Cortex of kidney (tissue), 1 donor: ENCODE measurements around the gene ADAMTS19.
"Not testable (repeated sequence)": the region's sequence is repeated elsewhere in the genome, so short reads cannot be mapped to it uniquely, and the experiment has no call there.

Experiments used
- DNase-seq: peaks from one replicate; lab custom pipeline; 2025; lab: John Stamatoyannopoulos, UW

Gene ADAMTS19, protein sequence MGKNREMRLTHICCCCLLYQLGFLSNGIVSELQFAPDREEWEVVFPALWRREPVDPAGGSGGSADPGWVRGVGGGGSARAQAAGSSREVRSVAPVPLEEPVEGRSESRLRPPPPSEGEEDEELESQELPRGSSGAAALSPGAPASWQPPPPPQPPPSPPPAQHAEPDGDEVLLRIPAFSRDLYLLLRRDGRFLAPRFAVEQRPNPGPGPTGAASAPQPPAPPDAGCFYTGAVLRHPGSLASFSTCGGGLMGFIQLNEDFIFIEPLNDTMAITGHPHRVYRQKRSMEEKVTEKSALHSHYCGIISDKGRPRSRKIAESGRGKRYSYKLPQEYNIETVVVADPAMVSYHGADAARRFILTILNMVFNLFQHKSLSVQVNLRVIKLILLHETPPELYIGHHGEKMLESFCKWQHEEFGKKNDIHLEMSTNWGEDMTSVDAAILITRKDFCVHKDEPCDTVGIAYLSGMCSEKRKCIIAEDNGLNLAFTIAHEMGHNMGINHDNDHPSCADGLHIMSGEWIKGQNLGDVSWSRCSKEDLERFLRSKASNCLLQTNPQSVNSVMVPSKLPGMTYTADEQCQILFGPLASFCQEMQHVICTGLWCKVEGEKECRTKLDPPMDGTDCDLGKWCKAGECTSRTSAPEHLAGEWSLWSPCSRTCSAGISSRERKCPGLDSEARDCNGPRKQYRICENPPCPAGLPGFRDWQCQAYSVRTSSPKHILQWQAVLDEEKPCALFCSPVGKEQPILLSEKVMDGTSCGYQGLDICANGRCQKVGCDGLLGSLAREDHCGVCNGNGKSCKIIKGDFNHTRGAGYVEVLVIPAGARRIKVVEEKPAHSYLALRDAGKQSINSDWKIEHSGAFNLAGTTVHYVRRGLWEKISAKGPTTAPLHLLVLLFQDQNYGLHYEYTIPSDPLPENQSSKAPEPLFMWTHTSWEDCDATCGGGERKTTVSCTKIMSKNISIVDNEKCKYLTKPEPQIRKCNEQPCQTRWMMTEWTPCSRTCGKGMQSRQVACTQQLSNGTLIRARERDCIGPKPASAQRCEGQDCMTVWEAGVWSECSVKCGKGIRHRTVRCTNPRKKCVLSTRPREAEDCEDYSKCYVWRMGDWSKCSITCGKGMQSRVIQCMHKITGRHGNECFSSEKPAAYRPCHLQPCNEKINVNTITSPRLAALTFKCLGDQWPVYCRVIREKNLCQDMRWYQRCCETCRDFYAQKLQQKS

GRCh38 chr5:129459777-129460671, at the start of gene ADAMTS19:
Gene ADAMTS19, plus strand, starts transcription at chr5:129460298. Its CDS starts 94 bp downstream, at chr5:129460392.
- no peak for DNase-seq

- DNase-seq, result no peak
These were observed 49.6 kb upstream of the ADAMTS19 start for GRCh38 chr5:129410488-129410887.

- DNase-seq, result no peak
These were observed 47.4 kb upstream of the ADAMTS19 start for GRCh38 chr5:129412721-129413120.

- DNase-seq, result no peak
These were observed 46.5 kb upstream of the ADAMTS19 start for GRCh38 chr5:129413570-129413969.

- no peak for DNase-seq
These were observed 40.8 kb upstream of the ADAMTS19 start for GRCh38 chr5:129419292-129419691.

- DNase-seq, result no peak
These were observed 35.1 kb upstream of the ADAMTS19 start for GRCh38 chr5:129425031-129425430.

- no peak for DNase-seq
These were observed 34.0 kb upstream of the ADAMTS19 start for GRCh38 chr5:129426071-129426470.

DNA sequence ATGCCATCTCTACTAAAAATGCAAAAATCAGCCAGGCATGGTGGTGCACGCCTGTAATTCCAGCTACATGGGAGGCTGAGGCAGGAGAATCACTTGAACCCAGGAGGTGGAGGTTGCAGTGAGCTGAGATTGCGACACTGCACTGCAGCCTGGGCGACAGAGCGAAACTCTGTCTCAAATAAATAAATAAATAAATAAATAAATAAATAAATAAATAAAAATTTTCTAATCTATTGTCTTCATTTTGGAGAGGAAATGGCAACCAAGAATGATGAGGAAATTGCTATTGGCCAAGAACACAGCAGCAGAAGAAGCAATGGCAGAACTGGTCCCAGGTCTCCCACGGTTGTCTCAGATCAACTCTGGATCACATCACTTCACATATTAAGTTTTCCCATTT, 31.5 kb upstream of the ADAMTS19 start:
- not testable (repeated sequence) for DNase-seq

- DNase-seq, result no peak
These were observed 28.7 kb upstream of the ADAMTS19 start for GRCh38 chr5:129431406-129431805.

DNA sequence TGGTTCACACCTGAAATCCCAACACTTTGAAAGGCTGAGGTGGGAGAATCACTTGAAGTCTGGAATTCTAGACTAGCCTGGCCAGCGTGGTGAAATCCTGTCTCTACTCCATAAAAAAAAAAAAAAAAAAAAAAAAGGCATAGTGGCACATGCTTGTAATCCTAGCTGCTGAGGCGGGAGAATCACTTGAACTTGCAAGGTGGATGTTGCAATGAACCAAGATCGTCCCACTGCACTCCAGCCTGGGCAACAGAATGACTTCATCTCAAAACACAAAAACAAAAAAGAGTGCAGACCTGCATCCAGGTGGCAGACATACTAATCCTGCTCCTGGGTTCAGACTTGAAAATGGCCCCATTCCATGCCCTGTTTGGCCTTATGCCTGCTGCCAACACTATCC, 21.8 kb upstream of the ADAMTS19 start:
- no peak for DNase-seq

DNA sequence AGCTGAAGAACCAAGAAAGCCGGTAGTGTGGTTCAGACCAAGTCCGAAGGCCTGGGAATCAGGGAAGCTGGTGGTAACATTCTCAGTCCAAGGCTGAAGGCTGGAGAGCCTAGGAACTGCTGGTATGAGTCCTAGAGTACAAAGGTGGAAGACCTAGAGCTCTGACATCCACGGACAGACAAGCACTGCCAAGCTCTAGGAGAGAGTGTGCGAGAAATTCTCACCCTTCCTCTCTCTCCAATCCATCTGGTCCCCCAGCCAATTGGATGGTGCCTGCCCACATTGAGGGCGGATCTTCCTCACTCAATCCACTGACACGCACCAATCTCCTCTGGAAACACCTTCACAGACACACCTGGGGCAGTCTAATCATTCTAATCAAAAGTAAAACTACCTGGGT, 19.7 kb upstream of the ADAMTS19 start:
- DNase-seq, result no peak

DNA sequence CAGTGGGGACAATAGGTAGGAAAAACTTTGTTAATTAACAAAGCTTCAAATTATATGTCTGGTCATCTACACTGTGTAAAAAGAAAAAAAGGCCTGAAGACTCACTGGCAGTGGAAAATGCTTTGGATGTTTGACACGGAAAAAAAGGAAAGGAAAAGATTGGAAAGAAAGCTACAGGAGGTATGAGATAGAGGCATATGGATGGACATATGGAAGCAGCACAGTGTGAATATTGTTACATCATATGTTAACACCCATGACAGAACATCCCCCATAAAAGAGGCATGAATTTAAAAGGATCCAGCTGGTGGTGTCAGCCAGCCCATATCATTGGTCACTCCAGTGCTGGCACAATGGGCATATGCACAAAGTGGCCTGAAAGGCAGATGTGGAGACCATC, 19.0 kb upstream of the ADAMTS19 start:
- DNase-seq, result no peak

DNA sequence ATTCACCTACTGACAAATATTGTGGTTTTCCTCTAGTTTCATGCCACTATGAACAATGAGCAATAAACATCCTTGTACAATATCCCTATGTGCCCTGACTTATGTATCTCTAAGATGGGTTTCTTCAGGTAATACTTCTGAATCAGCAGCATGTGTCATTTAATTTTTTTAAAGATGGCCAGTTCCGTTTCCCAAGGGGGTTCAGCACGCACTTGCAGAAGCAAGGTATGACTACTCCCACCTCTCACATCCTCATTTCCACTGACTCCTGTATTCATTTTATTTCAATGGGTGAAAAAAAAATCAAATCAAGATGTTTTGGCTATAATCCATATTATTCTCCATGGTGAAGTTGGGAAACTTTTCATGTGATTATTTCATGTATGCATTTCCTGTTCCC, 14.7 kb upstream of the ADAMTS19 start:
- no peak for DNase-seq

GRCh38 chr5:129447968-129448367, 12.1 kb upstream of the ADAMTS19 start:
- no peak for DNase-seq

GRCh38 chr5:129448654-129449053, 11.4 kb upstream of the ADAMTS19 start:
- no peak for DNase-seq

DNA sequence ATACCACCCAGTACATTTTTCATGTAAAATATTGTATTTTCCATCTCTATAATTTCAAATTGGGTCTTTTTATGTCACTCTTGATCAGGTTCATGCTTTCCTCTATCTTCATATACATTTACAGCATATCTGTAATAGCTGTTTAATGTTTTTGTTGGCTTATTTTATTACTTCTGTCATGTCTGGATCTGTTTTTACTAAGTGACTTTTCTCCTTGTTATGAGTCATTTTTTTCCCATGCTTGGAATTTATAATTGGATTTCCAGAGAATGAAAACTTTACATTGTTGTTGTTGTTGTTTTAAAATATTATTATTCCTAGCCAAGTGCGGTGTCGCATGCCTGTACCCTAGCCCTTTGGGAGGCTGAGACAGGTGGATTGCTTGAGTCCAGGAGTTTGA, 5.6 kb upstream of the ADAMTS19 start:
- no peak for DNase-seq

- DNase-seq, result no peak
These were observed 685 bp upstream of the ADAMTS19 start for GRCh38 chr5:129459450-129459776.

DNA sequence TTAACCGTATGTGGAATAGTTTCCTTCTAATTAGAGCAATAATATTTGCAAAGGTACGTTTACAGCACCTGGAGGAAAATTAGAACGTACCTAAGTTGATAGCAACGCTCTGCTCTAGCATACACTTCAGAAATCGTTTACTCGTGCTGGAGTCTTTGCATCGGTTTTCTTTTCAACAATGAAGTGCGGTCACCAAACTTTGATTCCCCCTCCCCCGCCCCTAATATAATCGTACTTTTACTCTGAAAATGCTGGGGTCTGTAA, 506 bp downstream of the ADAMTS19 start:
- no peak for DNase-seq

DNA sequence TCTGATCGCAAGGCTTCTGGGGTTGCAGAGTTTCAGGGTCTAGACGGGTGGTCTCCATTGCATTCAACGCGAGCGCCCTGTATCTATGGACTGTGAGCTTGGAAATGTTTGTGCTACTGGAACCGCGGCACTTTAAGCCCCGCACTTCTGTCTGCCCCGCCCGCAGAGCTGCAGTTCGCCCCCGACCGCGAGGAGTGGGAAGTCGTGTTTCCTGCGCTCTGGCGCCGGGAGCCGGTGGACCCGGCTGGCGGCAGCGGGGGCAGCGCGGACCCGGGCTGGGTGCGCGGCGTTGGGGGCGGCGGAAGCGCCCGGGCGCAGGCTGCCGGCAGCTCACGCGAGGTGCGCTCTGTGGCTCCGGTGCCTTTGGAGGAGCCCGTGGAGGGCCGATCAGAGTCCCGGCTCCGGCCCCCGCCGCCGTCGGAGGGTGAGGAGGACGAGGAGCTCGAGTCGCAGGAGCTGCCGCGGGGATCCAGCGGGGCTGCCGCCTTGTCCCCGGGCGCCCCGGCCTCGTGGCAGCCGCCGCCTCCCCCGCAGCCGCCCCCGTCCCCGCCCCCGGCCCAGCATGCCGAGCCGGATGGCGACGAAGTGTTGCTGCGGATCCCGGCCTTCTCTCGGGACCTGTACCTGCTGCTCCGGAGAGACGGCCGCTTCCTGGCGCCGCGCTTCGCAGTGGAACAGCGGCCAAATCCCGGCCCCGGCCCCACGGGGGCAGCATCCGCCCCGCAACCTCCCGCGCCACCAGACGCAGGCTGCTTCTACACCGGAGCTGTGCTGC, 1.0 kb downstream of the ADAMTS19 start:
- no peak for DNase-seq

GRCh38 chr5:129461711-129462332, 1.7 kb downstream of the ADAMTS19 start:
- no peak for DNase-seq
